K562 (cell line): ENCODE data around the gene YIPF5. TPM values are rescaled to one million over a fixed set of nuclear protein-coding genes. Genes with fewer than 3 reads are reported as not detected.
A peak's percentile ranks its signal among the peaks of the same experiment; 100 is the strongest.

Experiments
- ATAC-seq: fragments of 200-7000 bp; cut with Tn5 transposase; 3 replicates; pipeline ENCODE4 v1.9.1; 2020; ENCODE audit warnings: moderate library complexity
- BruUV-seq: library from RNA; stranded (reverse); fragments of 400-500 nt; replicated peaks from 2 replicates; lab custom pipeline; 2021; lab: Mats Ljungman, UMichigan
- CTCF ChIA-PET: fragments of 300-600 bp; formaldehyde crosslinking; extraction: SDS; loops from one replicate; lab custom pipeline; 2021; ENCODE audit warnings: low intra/inter-chr PET ratio; lab: Yijun Ruan, JAX
- POLR2A ChIA-PET: fragments of 300-600, 350-650 bp; sonication (Branson Sonifier 250); formaldehyde crosslinking; extraction: SDS; loops from one replicate; lab custom pipeline; 2021; ENCODE audit warnings: antibody characterized with exemption, inconsistent platforms; lab: Yijun Ruan, JAX
- DNase-seq, 4 experiments: peaks; one replicate each; pipeline versions ENCODE4 v3.0.0 to v3.0.0-alpha.2; 2011 to 2018; ENCODE audit warnings: low spot score in 3 of 4, mixed read lengths in 3 of 4; ENCODE audit errors: extremely low read depth in 1 of 4
- FAIRE-seq: peaks from 2 replicates; lab custom pipeline; 2011; peaks lifted over from hg19 to GRCh38; lab: Jason Lieb, UNC
- H2AFZ ChIP-seq: 2 replicates; pipeline ENCODE4 v1.6.0; 2011; ENCODE audit warnings: low read depth, low read length, control low read depth, inconsistent platforms
- H3K27ac ChIP-seq: fragments of 200-600 bp; 3 replicates; pipeline ENCODE4 v1.8.0; 2011; ENCODE audit warnings: low read depth, mild to moderate bottlenecking, control low read depth, inconsistent platforms, low read length, moderate library complexity, mixed read lengths; ENCODE audit errors: extremely low read depth
- H3K27me3 ChIP-seq, 2 experiments: fragments of 300-600 bp in 1 of 2; 2 replicates in 1 of 2; 3 replicates in 1 of 2; pipeline versions ENCODE4 v1.6.0 to v1.8.0; 2011; ENCODE audit warnings: inconsistent platforms in 2 of 2, low read length in 2 of 2, mild to moderate bottlenecking in 1 of 2, mixed read lengths in 1 of 2, moderate library complexity in 1 of 2; ENCODE audit not compliant: control insufficient read depth in 2 of 2, insufficient read depth in 2 of 2
- H3K36me3 ChIP-seq: fragments of 300-600 bp; 3 replicates; pipeline ENCODE4 v1.8.0; 2011; ENCODE audit warnings: mild to moderate bottlenecking, low read length, inconsistent platforms; ENCODE audit not compliant: control insufficient read depth, insufficient read depth
- H3K4me1 ChIP-seq, 2 experiments: fragments of 200-600 bp in 1 of 2; replicated peaks in 1 of 2; 2 replicates in 1 of 2; 3 replicates in 1 of 2; pipeline versions ENCODE4 v1.5.1 to v1.8.0; 2011; ENCODE audit warnings: inconsistent platforms in 2 of 2, low read length in 2 of 2, mild to moderate bottlenecking in 1 of 2, mixed read lengths in 1 of 2, moderate library complexity in 1 of 2; ENCODE audit not compliant: control insufficient read depth in 2 of 2, insufficient read depth in 2 of 2
- H3K4me2 ChIP-seq: 2 replicates; pipeline ENCODE4 v1.6.1; 2011; ENCODE audit warnings: low read length, control low read depth, inconsistent platforms, mixed read lengths; ENCODE audit not compliant: insufficient read depth
- H3K4me3 ChIP-seq: fragments of 200-600 bp; sonication (generic), shearing (Covaris generic); 2 replicates; pipeline ENCODE4 v1.5.1; 2016; ENCODE audit warnings: control low read depth, inconsistent platforms
- H3K79me2 ChIP-seq: fragments of 200-600 bp; 3 replicates; pipeline ENCODE4 v1.8.0; 2011; ENCODE audit warnings: low read length, inconsistent platforms; ENCODE audit not compliant: control insufficient read depth, insufficient read depth
- H3K9ac ChIP-seq, 2 experiments: 2 replicates each; pipeline versions ENCODE4 v1.6.0 to v1.6.1; 2011; ENCODE audit warnings: low read depth in 2 of 2, low read length in 2 of 2, control low read depth in 1 of 2, inconsistent platforms in 1 of 2, mild to moderate bottlenecking in 1 of 2, mixed read lengths in 1 of 2; ENCODE audit not compliant: insufficient read depth in 1 of 2
- H3K9me1 ChIP-seq: one replicate; pipeline ENCODE4 v1.6.0; 2011; ENCODE audit warnings: inconsistent platforms, mild to moderate bottlenecking, low read length, moderate library complexity; ENCODE audit not compliant: control insufficient read depth, insufficient read depth
- H3K9me3 ChIP-seq: replicated peaks from 2 replicates; pipeline ENCODE4 v1.5.1; 2011; ENCODE audit warnings: low read depth, low read length, inconsistent platforms; ENCODE audit not compliant: control insufficient read depth, insufficient read depth
- H4K20me1 ChIP-seq: replicated peaks from 2 replicates; pipeline ENCODE4 v1.6.1; 2011; ENCODE audit warnings: low read length, inconsistent platforms, mixed read lengths; ENCODE audit not compliant: control insufficient read depth, insufficient read depth
- KHSRP ChIP-seq: fragments of 450-650 bp; IDR thresholded peaks from 2 replicates; pipeline ENCODE4 v1.6.1; 2017
- MAFF ChIP-seq: IDR thresholded peaks from 2 replicates; pipeline ENCODE4 v1.6.1; 2012; ENCODE audit warnings: low read length, improper control_type of control experiment
- TCF3 ChIP-seq: sonication (generic); formaldehyde crosslinking; IDR thresholded peaks from 2 replicates; pipeline ENCODE4 v1.4.0; 2020; ENCODE audit warnings: mild to moderate bottlenecking, missing genetic modification reagents
- XRCC4 ChIP-seq: IDR thresholded peaks from one replicate; pipeline ENCODE4 v1.6.1; 2011; ENCODE audit not compliant: insufficient read depth, insufficient read length; ENCODE audit errors: extremely low read depth
- ZNF316 ChIP-seq: fragments of 450-650 bp; IDR thresholded peaks from 2 replicates; pipeline ENCODE4 v1.6.1; 2016
- WGBS: fragments of 100-300 bp; shearing (Covaris generic); methylation state at CpG from one replicate; pipeline ENCODE4 v1.1.6; 2016; ENCODE audit warnings: low coverage, mixed read lengths; ENCODE audit not compliant: insufficient coverage; ENCODE audit errors: missing lambda C conversion rate; 5-methylcytosine and 5-hydroxymethylcytosine counted together
- in situ Hi-C: fragments of 300-500 bp; cut with MboI; formaldehyde crosslinking; loops from 4 replicates; pipeline ENCODE4 v1.15.0; 2018; ENCODE audit warnings: inconsistent platforms, mixed read lengths
- intact Hi-C: fragments of 100-400 bp; cut with micrococcal nuclease; formaldehyde crosslinking; loops from 2 replicates; pipeline ENCODE4 v1.14.2; 2022
- polyA plus RNA-seq, 8 experiments: library from polyadenylated mRNA; depleted of rRNA in 4 of 8; stranded (reverse) in 5 of 8; unstranded in 3 of 8; fragments of >200 nt; fragmentation: Nextera tagmentation in 2 of 8; fragmentation: Illumina TruSeq in 1 of 8; extraction: Ambion mirVana in 2 of 8; extraction: Trizol in 1 of 8; gene quantifications; 2 replicates each; pipeline versions ENCODE4 v1.2.1 to v1.2.3, GENCODE V29; 2011 to 2014; ENCODE audit warnings: inconsistent platforms in 1 of 8, missing spikeins in 1 of 8
- total RNA-seq, 7 experiments: library from RNA; depleted of rRNA in 6 of 7; stranded (reverse); fragments of >200 nt in 6 of 7; fragmentation: Illumina TruSeq in 2 of 7; extraction: Trizol in 2 of 7; gene quantifications; 2 replicates each; pipeline versions ENCODE4 v1.2.1 to v1.2.3, GENCODE V29; 2011 to 2021; ENCODE audit warnings: low replicate concordance in 1 of 7

The YIPF5 gene
- total and polyA plus RNA-seq, 9 of the 15 experiments (the other 6 are each of a cell fraction or from before 2014, with no cell fraction given) = 12.1 to 52.9 (median 33.7) TPM

- intact Hi-C loops (no loop called here), in situ Hi-C loops (no loop called here)
- no peaks in the 10 kb centered on the region for H4K20me1 ChIP-seq
- TF ChIP-seq TCF3 (CRISPR knock-in tag) (no peak), MAFF (peak; percentile 16; the same call in 1 of the 2 replicates)
- DNase-seq = no peak
- ATAC-seq = no peak
- no peak overlapping the region for H3K27ac ChIP-seq
- no peak overlapping the region for H3K4me2 ChIP-seq
- no peak overlapping the region for H3K9ac ChIP-seq
- no peaks in the 10 kb centered on the region for H3K4me1 ChIP-seq
- H3K4me3 ChIP-seq = no peak overlapping the region
- no peaks in the 10 kb centered on the region for H3K36me3 ChIP-seq
- FAIRE-seq = no peak
- H3K9me3 ChIP-seq = no peaks in the 10 kb centered on the region
- no peaks in the 10 kb centered on the region; a peak in 1 of 5 replicates for H3K27me3 ChIP-seq
- BruUV-seq = no TSS peak
- POLR2A ChIA-PET = no interaction called here
- H3K9me1 ChIP-seq = no peaks in the 10 kb centered on the region
- H3K79me2 ChIP-seq = no peaks in the 10 kb centered on the region
- H2AFZ ChIP-seq = no peak overlapping the region
- CTCF ChIA-PET = no interaction called here
- 0% methylated on average over 2 of the region's 2 CpGs for WGBS
These were observed 36.1 kb downstream of the YIPF5 start for GRCh38 chr5:144134194-144134826.

GRCh38 chr5:144133050-144133633 lies 37.3 kb downstream of the YIPF5 start:
- TF ChIP-seq XRCC4 = no peak
- 0 out of 2 replicates have a peak, but pooled peaks have one; percentile 14 for TF ChIP-seq ZNF316
- TF ChIP-seq KHSRP = no peak
- CTCF ChIA-PET = no interaction called here
- no TSS peak for BruUV-seq
- no peaks in the 10 kb centered on the region for H4K20me1 ChIP-seq
- H3K27me3 ChIP-seq = no peaks in the 10 kb centered on the region; a peak in 1 of 5 replicates
- H3K4me1 ChIP-seq = no peaks in the 10 kb centered on the region
- WGBS = 0% methylated on average over 4 of the region's 4 CpGs
- intact Hi-C loops = no loop called here
- POLR2A ChIA-PET = no interaction called here
- no peak overlapping the region for H2AFZ ChIP-seq
- H3K4me3 ChIP-seq = no peak overlapping the region
- no peaks in the 10 kb centered on the region for H3K79me2 ChIP-seq
- H3K9ac ChIP-seq = no peak overlapping the region
- no peaks in the 10 kb centered on the region for H3K36me3 ChIP-seq
- in situ Hi-C loops = no loop called here
- no peak for FAIRE-seq
- H3K27ac ChIP-seq = no peak overlapping the region
- no peaks in the 10 kb centered on the region for H3K9me3 ChIP-seq
- no peak for DNase-seq
- H3K9me1 ChIP-seq = no peaks in the 10 kb centered on the region
- ATAC-seq = no peak
- no peak overlapping the region for H3K4me2 ChIP-seq
